ENCODE measurements around the gene TUSC2.

The TUSC2 gene

GRCh38 chr3:50354186-50354764 is 26.3 kb upstream of the TUSC2 start:
- DNase-seq, result no peak

GRCh38 chr3:50353245-50354004 is 25.4 kb upstream of the TUSC2 start:
- DNase-seq, result no peak

- DNase-seq, result no peak
These were observed 24.8 kb upstream of the TUSC2 start for GRCh38 chr3:50352781-50353180.

- DNase-seq, result no peak
These were observed 23.3 kb upstream of the TUSC2 start for GRCh38 chr3:50351323-50351697.

GRCh38 chr3:50350527-50351322 is 22.7 kb upstream of the TUSC2 start, which contains the start of the genes CYB561D2 and NPRL2:
Gene CYB561D2 (plus strand): TSS chr3:50350862. CDS start chr3:50351434, 572 bp downstream.
Gene NPRL2 (minus strand): TSS chr3:50350775. CDS start chr3:50350652, 123 bp downstream.
- DNase-seq, result peak; percentile 85

GRCh38 chr3:50350213-50350526 is 22.1 kb upstream of the TUSC2 start:
- no peak for DNase-seq

- peak; percentile 27 for DNase-seq
These were observed 19.3 kb upstream of the TUSC2 start for GRCh38 chr3:50347187-50347813.

- DNase-seq, result no peak
These were observed 17.7 kb upstream of the TUSC2 start, which contains the start of gene ZMYND10 for GRCh38 chr3:50345586-50346234. Gene ZMYND10 (minus strand): TSS chr3:50345732. CDS start chr3:50345579, 153 bp downstream.

- DNase-seq, result no peak
These were observed 17.0 kb upstream of the TUSC2 start for GRCh38 chr3:50345008-50345407.

- no peak for DNase-seq
These were observed 15.0 kb upstream of the TUSC2 start for GRCh38 chr3:50342813-50343633.

- DNase-seq, result no peak
These were observed 14.1 kb upstream of the TUSC2 start for GRCh38 chr3:50341996-50342650.

GRCh38 chr3:50341537-50341936 is 13.5 kb upstream of the TUSC2 start:
- DNase-seq, result no peak

- peak; percentile 92 for DNase-seq
These were observed 12.7 kb upstream of the TUSC2 start, which contains the start of gene RASSF1 for GRCh38 chr3:50340448-50341329. Gene RASSF1 (minus strand): TSS chr3:50340836. CDS start chr3:50340805, 31 bp downstream.

- DNase-seq, result no peak
These were observed 12.1 kb upstream of the TUSC2 start for GRCh38 chr3:50340147-50340447.

GRCh38 chr3:50339485-50340146 is 11.6 kb upstream of the TUSC2 start:
- no peak for DNase-seq

GRCh38 chr3:50338965-50339364 is 10.9 kb upstream of the TUSC2 start:
- no peak for DNase-seq

- peak; percentile 96 for DNase-seq
These were observed 9.3 kb upstream of the TUSC2 start for GRCh38 chr3:50337175-50337861.

GRCh38 chr3:50336452-50337174 is 8.6 kb upstream of the TUSC2 start:
- no peak for DNase-seq

Data from GF-D8 (cell line).